HG03066 (cell line): ENCODE data around the gene ROR2.
"Not testable (repeated sequence)": the region's sequence is repeated elsewhere in the genome, so short reads cannot be mapped to it uniquely, and the experiment has no call there.

Experiments
- ATAC-seq: cut with Tn5 transposase; IDR thresholded peaks from one replicate; pipeline ENCODE4 v1.9.1; 2021; ENCODE audit warnings: low read depth; ENCODE audit not compliant: unreplicated experiment

Gene ROR2

DNA sequence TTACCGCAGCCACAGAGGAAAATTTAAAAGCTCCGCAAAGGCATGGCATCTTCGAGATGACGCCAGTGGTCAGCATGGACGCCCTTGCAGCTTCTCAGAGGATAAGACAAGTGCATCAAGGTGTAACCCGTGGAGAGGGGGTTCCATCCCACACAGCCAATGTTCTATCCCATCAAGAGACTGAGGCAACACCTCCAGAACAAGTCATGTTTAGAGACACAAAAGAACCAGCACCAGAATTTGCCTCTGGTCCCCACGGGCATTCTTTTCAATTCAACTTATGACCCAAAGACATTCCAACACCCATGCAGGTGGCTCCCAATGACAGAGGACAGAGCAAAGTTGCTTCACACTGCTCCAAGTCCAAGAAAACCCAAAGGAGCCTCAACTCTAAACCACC, 20.7 kb downstream of the ROR2 start:
- ATAC-seq = no peak

GRCh38 chr9:91927922-91928510, 22.0 kb downstream of the ROR2 start:
- no peak for ATAC-seq

DNA sequence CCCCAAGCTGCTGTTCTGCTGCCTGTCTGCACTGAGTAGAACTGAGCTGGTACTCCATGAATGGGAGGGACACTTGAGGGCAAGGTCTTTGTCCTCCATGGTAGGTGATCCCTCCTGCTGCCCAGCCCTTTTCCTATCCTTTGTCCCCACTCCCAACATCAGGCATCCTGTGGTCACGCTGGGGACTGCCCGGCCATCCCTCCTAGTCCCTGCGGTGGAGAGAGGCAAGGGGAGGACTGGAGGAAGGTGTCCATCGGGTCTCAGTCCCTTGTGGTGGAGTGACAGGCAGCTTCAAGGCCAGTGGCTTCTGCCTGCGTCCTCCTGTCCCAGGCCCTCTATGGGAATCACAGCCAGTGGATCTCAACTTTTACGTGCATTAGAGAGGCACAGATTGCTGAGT, 25.9 kb downstream of the ROR2 start:
- ATAC-seq = no peak

DNA sequence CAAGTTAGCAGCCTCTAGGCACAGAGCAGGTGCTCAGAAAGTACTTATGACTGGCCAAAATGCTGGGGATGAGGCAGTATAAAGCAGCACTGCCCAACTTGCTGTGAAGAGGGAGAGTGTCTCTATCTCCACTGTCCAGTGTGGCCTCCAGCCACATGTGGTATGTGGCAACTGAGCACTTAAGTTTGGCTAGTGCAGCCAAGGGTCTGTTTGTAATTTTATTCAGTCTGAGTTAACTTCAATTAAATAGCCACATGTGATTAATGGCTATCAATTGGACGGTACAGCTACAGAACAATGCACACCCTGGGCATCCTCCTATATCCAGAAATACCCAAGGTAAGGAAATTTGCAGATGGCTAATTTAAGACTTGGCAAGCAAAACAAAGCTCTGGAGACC, 26.9 kb downstream of the ROR2 start:
- no peak for ATAC-seq

GRCh38 chr9:91921371-91921770, 28.7 kb downstream of the ROR2 start:
- ATAC-seq = no peak

DNA sequence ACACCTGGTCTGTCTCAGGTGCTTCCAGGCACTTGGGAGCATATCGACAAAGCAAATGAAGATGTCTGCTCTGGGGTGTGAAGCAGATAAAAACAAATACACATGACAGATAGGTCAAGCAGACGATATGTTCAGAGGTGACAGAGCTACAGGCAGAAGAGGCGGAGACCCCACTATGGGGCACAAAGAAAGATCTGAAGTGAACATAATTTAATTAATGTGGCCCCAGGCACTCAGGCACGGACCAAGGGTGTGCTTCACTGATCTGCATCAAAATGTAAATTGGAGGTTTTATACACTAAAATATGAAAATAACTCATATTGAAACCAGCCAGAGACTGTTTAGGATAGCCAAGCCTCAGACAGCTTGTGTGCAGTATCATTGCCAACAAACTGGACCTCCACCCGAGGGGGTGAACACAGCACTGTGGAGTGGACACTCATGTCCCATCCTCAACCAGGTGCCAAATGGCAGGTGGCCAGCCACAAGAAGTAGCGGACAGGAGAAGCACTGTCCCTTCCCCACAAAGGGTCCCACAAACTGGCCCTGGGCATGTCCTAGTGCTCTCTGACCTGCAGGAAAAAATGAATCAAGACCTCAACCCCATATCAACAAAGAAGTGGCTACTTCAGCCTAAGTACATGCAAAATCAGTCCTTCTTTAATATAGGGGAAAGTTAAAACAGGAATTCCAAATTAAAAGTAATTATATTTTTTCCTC, 29.2 kb downstream of the ROR2 start:
- ATAC-seq = no peak

GRCh38 chr9:91919621-91920020, 30.4 kb downstream of the ROR2 start:
- ATAC-seq = no peak

- no peak for ATAC-seq
Measured at GRCh38 chr9:91917436-91917835, 32.6 kb downstream of the ROR2 start.

- ATAC-seq = no peak
Measured at GRCh38 chr9:91915524-91916263, 34.3 kb downstream of the ROR2 start.

DNA sequence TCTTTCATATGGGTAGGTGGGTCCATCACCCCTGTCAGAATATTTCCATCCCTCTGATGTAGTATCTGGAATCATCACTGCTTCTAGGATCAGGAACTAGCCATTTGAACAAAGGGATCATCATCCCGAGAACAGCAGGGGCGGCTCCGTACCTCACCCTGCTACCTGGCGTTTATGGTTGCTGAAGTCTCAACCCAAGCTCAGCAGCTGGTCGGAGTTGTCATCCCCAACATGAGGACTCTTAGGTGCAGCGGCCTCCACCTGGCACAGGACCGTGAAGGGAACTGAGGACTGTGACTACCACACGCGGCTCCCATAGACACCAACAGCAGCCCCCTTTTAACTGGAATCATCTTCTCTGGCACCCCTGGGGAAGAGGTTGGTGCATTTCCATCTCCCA, 35.1 kb downstream of the ROR2 start:
- no peak for ATAC-seq

DNA sequence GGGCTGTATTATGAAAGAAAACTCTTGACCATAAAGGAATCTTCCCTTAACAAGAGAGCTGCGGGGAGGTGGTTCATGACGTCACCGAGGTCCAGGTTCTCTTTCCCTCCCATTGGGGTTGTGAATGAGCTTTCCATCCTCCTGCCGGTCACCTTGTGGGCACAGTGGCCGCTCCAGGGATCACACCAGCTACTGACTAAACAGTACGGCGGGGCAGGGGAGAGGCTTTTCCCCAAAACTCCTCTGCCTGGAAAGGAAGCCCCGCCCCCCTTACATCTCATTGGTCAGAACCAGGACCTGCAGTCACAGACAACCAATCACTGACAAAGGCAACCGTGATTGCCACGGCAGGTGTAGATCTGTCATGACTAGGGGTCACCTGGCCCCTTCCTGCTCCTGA, 35.6 kb downstream of the ROR2 start:
- no peak for ATAC-seq

DNA sequence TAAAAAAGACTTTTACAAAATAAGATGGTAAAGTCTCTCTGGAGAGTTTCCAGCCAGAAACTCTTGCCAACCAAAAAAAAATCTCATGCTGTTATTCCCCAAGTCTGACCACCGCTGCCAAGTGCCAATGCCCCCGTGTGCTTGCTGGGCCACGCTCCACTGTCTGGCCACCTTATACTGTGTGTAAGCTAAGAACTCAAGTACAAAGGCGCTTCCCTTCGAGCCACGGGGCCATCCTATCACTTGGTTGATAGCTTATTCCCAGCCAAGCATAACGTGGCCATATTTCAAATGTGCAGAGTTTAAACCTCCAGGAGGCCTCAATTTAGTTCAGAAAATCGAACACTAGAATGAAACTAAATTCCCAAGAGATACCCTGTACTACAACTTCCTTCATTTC, 36.0 kb downstream of the ROR2 start:
- no peak for ATAC-seq

- ATAC-seq = no peak
Measured at GRCh38 chr9:91913096-91913495, 36.9 kb downstream of the ROR2 start.

DNA sequence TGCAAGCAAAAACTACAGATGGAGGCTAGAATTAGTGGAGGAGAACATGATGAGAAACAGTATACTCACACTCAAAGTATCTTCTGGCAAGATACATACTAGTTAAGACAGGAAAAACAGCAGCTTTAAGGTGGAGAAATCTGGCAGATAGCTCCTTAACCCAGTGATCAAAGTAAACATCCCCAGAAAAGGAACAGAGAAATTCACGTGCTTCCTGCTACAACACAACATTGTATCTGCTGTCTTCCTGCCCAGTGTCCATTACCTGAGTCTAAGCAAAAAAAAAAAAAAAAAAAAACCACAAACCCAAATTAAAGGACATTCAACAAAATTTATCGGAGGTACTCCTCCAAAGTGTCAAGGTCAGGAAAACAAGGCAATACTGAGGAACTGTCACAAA, 38.4 kb downstream of the ROR2 start:
- ATAC-seq = no peak

DNA sequence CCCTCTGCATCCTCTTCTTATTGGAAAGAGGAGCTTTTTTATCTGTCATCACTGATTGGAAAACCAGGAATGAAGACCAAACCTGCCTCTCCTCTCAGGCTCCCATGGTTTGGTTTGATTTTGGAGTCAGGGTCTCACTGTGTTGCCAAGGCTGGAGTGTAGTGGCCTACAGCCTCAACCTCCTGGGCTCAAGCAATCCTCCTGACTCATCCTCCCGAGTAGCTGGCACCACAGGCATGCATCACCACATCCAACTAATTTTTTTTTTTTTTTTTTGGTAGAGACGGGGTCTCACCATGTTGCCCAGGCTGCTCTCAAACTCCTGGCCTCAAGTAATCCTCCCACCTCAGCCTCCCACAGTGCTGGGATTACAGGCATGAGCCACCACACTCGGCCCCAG, 40.8 kb downstream of the ROR2 start:
- not testable (repeated sequence) for ATAC-seq

DNA sequence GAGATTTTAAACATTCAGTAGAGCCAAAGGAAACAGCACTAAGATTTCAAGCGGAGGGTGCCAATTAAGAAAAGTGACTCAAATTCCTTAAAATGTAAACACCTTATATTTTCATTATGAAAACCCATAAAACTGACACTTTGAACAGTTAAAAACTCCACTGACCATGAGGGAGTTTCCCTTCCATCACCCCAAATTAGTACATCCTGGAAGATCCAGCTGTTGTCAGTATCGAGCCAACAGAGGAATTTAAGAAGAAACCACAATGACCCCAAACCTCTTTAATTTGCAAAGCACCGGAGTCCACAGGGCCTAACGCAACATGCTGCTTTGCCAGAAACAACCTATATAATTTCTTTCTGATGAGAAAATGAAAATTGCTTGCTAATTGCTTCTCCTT, 41.3 kb downstream of the ROR2 start:
- no peak for ATAC-seq

GRCh38 chr9:91908293-91908623, 41.8 kb downstream of the ROR2 start:
- ATAC-seq = no peak

GRCh38 chr9:91907484-91908292, 42.3 kb downstream of the ROR2 start:
- no peak for ATAC-seq

DNA sequence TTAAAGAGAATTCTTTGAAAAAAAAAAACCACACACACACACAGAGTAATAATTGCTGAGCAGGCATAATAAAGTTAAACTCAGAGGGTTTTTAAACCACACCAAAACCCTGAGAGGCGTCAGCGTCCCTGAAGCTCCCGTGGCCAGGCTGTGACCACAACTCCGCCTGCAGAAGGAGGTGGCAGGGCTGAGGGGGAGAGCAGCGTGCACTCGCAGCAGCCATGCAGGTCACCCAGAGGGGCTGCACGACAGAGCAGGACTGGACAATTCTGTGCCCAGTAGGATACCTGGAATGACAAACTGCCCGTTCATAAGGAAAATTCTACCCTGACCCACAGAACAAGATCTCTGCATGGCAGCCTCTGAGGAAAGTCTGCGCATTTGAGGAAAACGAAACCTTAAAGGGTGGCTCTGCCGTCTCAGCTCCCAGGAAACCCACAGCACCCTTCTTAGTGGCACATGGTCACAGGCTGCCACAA, 44.0 kb downstream of the ROR2 start:
- no peak for ATAC-seq

GRCh38 chr9:91905237-91905650, 44.8 kb downstream of the ROR2 start:
- ATAC-seq = no peak

DNA sequence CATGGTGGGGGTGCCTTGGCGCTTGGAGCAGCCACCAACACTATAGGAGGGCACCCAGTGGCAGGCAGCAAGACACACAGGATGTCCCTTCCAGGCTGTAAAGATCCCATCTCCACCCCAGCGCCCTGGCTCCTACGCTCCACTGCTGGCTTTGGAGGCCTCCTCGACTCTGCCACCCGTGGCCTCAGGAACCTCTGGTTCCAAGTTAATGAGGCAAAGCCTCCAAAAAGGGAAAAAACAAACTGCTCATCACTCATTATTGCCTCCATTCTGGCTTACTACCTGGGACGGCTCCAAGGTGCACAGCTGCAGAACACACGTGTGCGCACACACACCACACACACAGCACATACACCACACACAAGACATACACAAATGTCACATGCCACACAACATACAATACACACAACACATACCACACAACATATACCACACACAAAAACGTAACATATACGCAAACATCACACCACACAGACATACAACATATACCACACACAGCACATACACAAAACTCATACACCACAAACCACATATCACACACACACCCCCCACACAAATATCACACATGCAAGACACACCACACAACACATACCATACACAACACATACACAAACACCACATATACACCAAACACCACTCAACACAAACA, 45.3 kb downstream of the ROR2 start:
- no peak for ATAC-seq
